ENCODE data around the gene TIFAB. TPM values are rescaled to one million over a fixed set of nuclear protein-coding genes. Genes with fewer than 3 reads are reported as not detected.

The TIFAB gene
- total RNA-seq, 1 experiment from 2014 or later: not detected

GRCh38 chr5:135487839-135488514, 35.8 kb upstream of the TIFAB start:
- Histone ChIP-seq H3K36me3 (replicated peaks; ENCODE audit: control insufficient read depth, insufficient read depth, low read length) (no peaks in the 10 kb centered on the region), H3K4me3 (ENCODE audit: insufficient read depth, low read depth, low read length) (no peak overlapping the region), H3K27me3 (ENCODE audit: control insufficient read depth, insufficient read depth, low read length) (peaks cover 93% of the 10 kb centered on the region)
- DNase-seq: peak; percentile 69

GRCh38 chr5:135487037-135487395, 34.9 kb upstream of the TIFAB start:
- no peak overlapping the region for H3K4me3 ChIP-seq (ENCODE audit: insufficient read depth, low read depth, low read length)
- no peak for DNase-seq
- peaks cover 90% of the 10 kb centered on the region for H3K27me3 ChIP-seq (ENCODE audit: control insufficient read depth, insufficient read depth, low read length)
- H3K36me3 ChIP-seq (replicated peaks; ENCODE audit: control insufficient read depth, insufficient read depth, low read length): no peaks in the 10 kb centered on the region

- H3K4me3 ChIP-seq (ENCODE audit: insufficient read depth, low read depth, low read length): no peak overlapping the region
- no peaks in the 10 kb centered on the region for H3K36me3 ChIP-seq (replicated peaks; ENCODE audit: control insufficient read depth, insufficient read depth, low read length)
- peaks cover 87% of the 10 kb centered on the region for H3K27me3 ChIP-seq (ENCODE audit: control insufficient read depth, insufficient read depth, low read length)
- DNase-seq: no peak
Measured at GRCh38 chr5:135486131-135487036, 34.2 kb upstream of the TIFAB start.

- Histone ChIP-seq H3K27me3 (ENCODE audit: control insufficient read depth, insufficient read depth, low read length) (peaks cover 79% of the 10 kb centered on the region), H3K4me3 (ENCODE audit: insufficient read depth, low read depth, low read length) (no peak overlapping the region), H3K36me3 (replicated peaks; ENCODE audit: control insufficient read depth, insufficient read depth, low read length) (no peaks in the 10 kb centered on the region)
- DNase-seq: no peak
Measured at GRCh38 chr5:135484674-135485086, 32.5 kb upstream of the TIFAB start.

- Histone ChIP-seq H3K36me3 (replicated peaks; ENCODE audit: control insufficient read depth, insufficient read depth, low read length) (no peaks in the 10 kb centered on the region), H3K4me3 (ENCODE audit: insufficient read depth, low read depth, low read length) (no peak overlapping the region), H3K27me3 (ENCODE audit: control insufficient read depth, insufficient read depth, low read length) (peaks cover 70% of the 10 kb centered on the region)
- no peak for DNase-seq
Measured at GRCh38 chr5:135483254-135483653, 31.1 kb upstream of the TIFAB start.

GRCh38 chr5:135482381-135482933, 30.3 kb upstream of the TIFAB start:
- peaks cover 68% of the 10 kb centered on the region for H3K27me3 ChIP-seq (ENCODE audit: control insufficient read depth, insufficient read depth, low read length)
- no peaks in the 10 kb centered on the region for H3K36me3 ChIP-seq (replicated peaks; ENCODE audit: control insufficient read depth, insufficient read depth, low read length)
- DNase-seq: no peak
- no peak overlapping the region for H3K4me3 ChIP-seq (ENCODE audit: insufficient read depth, low read depth, low read length)

GRCh38 chr5:135481909-135482311, 29.8 kb upstream of the TIFAB start:
- no peak for DNase-seq
- Histone ChIP-seq H3K27me3 (ENCODE audit: control insufficient read depth, insufficient read depth, low read length) (peaks cover 62% of the 10 kb centered on the region), H3K36me3 (replicated peaks; ENCODE audit: control insufficient read depth, insufficient read depth, low read length) (no peaks in the 10 kb centered on the region), H3K4me3 (ENCODE audit: insufficient read depth, low read depth, low read length) (no peak overlapping the region)

GRCh38 chr5:135481387-135481786, 29.2 kb upstream of the TIFAB start:
- Histone ChIP-seq H3K27me3 (ENCODE audit: control insufficient read depth, insufficient read depth, low read length) (peaks cover 57% of the 10 kb centered on the region), H3K36me3 (replicated peaks; ENCODE audit: control insufficient read depth, insufficient read depth, low read length) (no peaks in the 10 kb centered on the region), H3K4me3 (ENCODE audit: insufficient read depth, low read depth, low read length) (no peak overlapping the region)
- no peak for DNase-seq

GRCh38 chr5:135480511-135480910, 28.4 kb upstream of the TIFAB start:
- DNase-seq: no peak
- Histone ChIP-seq H3K36me3 (replicated peaks; ENCODE audit: control insufficient read depth, insufficient read depth, low read length) (no peaks in the 10 kb centered on the region), H3K27me3 (ENCODE audit: control insufficient read depth, insufficient read depth, low read length) (peaks cover 48% of the 10 kb centered on the region), H3K4me3 (ENCODE audit: insufficient read depth, low read depth, low read length) (no peak overlapping the region)

- H3K27me3 ChIP-seq (ENCODE audit: control insufficient read depth, insufficient read depth, low read length): peaks cover 40% of the 10 kb centered on the region; the same call in 1 of the 2 replicates
- DNase-seq: peak; percentile 79
- no peaks in the 10 kb centered on the region for H3K36me3 ChIP-seq (replicated peaks; ENCODE audit: control insufficient read depth, insufficient read depth, low read length)
- no peak overlapping the region for H3K4me3 ChIP-seq (ENCODE audit: insufficient read depth, low read depth, low read length)
Measured at GRCh38 chr5:135478938-135479337, 26.8 kb upstream of the TIFAB start.

- peak; percentile 74 for DNase-seq
- peaks cover 35% of the 10 kb centered on the region; the same call in 1 of the 2 replicates for H3K27me3 ChIP-seq (ENCODE audit: control insufficient read depth, insufficient read depth, low read length)
Measured at GRCh38 chr5:135477613-135478066, 25.5 kb upstream of the TIFAB start.

GRCh38 chr5:135476615-135477581, 24.7 kb upstream of the TIFAB start:
- Histone ChIP-seq H3K36me3 (replicated peaks; ENCODE audit: control insufficient read depth, insufficient read depth, low read length) (no peaks in the 10 kb centered on the region), H3K4me3 (ENCODE audit: insufficient read depth, low read depth, low read length) (no peak overlapping the region), H3K27me3 (ENCODE audit: control insufficient read depth, insufficient read depth, low read length) (peaks cover 33% of the 10 kb centered on the region)
- DNase-seq: peak; percentile 57

More at GRCh38 chr5:135477613-135478066, 25.5 kb upstream of the TIFAB start:
- H3K36me3 ChIP-seq (replicated peaks; ENCODE audit: control insufficient read depth, insufficient read depth, low read length): no peaks in the 10 kb centered on the region
- H3K4me3 ChIP-seq (ENCODE audit: insufficient read depth, low read depth, low read length): no peak overlapping the region

GRCh38 chr5:135473956-135474670, 22.0 kb upstream of the TIFAB start:
- no peak overlapping the region for H3K4me3 ChIP-seq (ENCODE audit: insufficient read depth, low read depth, low read length)
- no peaks in the 10 kb centered on the region for H3K36me3 ChIP-seq (replicated peaks; ENCODE audit: control insufficient read depth, insufficient read depth, low read length)
- DNase-seq: no peak
- H3K27me3 ChIP-seq (ENCODE audit: control insufficient read depth, insufficient read depth, low read length): peaks cover 27% of the 10 kb centered on the region

Measured in H7 (cell line).